HG03432 (cell line): Measurements from ENCODE around the gene WNT9B.
"Not testable (repeated sequence)": the region's sequence is repeated elsewhere in the genome, so short reads cannot be mapped to it uniquely, and the experiment has no call there.

Experiments
- ATAC-seq: cut with Tn5 transposase; IDR thresholded peaks from one replicate; pipeline ENCODE4 v1.9.1; 2021; ENCODE audit warnings: mild to moderate bottlenecking, moderate library complexity; ENCODE audit not compliant: unreplicated experiment

Gene WNT9B

GRCh38 chr17:46821482-46822387 is 29.6 kb upstream of the WNT9B start:
- no peak for ATAC-seq

DNA sequence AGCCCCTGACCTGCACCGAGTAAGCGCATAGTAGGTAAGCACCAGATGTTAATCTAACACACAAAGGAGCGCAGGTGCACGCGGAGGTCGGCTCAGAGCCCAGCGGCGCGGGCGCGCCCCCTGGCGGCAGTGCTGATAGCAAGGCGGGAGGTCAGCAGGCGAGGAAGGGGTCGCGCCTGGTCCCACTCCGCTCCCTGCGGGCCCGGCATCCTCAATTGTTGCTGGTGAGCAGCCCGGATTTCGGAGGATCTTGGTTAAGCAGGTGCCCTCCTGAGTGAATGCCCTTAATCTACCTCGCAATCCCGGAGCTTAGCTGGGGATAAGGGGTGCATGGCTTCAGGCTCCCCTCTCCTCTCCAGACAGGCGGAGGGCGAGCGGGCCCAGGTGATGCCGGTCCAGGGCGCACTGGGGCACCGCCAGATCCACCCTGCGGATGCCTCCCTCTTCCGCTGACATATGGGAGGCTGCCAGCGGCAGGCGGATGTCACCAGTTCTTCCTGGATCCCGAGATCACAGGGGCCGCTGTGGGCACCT is 28.9 kb upstream of the WNT9B start:
- ATAC-seq, result no peak

- no peak for ATAC-seq
Observed at GRCh38 chr17:46823657-46824056, 27.7 kb upstream of the WNT9B start.

GRCh38 chr17:46826116-46826515 is 25.3 kb upstream of the WNT9B start:
- no peak for ATAC-seq

DNA sequence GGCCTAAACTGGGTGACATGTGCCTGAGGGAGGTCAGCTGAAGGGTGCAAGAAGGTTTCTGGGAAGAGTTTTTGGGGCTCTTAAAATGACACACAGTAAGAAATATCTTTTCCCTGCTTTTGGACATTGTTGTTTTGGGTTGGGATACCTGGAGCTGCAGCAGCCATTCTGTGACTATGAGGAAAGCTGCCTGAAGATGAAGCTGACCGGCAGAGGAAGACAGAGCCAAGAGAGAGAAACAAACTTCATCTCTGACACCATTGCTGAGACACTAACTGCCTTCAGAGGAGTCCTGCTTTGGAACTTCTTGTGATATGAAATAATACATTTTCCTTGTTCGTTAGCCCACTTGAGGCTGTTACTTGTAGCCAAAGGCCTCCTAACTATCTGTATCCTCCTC is 24.1 kb upstream of the WNT9B start:
- ATAC-seq, result no peak

GRCh38 chr17:46831573-46832330 is 19.6 kb upstream of the WNT9B start:
- ATAC-seq, result no peak

GRCh38 chr17:46832331-46832821 is 19.0 kb upstream of the WNT9B start:
- ATAC-seq, result no peak

DNA sequence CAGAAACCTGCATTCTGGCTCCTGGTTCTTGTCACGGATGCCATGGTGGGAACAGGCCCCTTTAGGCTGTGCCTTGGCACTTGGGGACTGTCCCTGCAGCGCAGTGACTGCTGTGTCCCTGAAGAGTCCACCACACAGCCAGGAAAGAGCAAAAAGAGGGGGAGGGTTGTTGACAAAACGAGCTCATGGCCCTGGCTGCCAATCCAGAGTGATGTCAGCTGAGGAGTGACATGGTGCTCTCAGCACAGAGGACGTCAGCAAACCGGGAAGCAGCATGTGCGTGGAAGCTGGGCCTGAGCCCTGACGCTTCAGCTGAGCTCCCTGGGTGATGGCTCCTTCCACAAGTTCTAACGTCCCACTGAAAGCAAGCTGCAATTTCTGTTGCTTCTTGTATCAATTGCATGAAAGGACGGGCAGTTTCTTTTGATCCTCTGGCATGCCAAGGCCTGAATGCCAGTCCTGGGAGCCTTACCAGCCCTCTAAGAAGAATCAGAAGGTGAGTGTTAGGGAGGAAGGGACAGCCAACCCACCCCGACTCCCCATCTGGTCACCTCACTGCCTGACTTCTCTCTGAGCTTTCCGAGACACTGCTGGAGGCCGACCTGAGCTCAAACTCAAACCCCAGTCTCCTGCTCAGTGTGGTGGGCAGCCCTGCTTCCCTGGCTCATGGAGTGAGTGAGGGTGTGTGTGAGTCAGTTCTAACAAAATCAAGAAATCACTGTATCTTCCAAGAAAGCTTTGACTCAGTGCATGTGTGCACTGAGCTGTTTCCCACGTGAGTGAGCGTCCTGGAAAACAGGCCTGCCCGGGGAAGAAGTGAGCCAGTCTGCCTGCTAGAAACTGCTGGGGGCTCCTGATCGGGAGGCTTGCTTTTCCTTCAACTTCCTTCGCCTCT is 18.2 kb upstream of the WNT9B start:
- no peak for ATAC-seq

GRCh38 chr17:46833840-46834208 is 17.6 kb upstream of the WNT9B start:
- no peak for ATAC-seq

DNA sequence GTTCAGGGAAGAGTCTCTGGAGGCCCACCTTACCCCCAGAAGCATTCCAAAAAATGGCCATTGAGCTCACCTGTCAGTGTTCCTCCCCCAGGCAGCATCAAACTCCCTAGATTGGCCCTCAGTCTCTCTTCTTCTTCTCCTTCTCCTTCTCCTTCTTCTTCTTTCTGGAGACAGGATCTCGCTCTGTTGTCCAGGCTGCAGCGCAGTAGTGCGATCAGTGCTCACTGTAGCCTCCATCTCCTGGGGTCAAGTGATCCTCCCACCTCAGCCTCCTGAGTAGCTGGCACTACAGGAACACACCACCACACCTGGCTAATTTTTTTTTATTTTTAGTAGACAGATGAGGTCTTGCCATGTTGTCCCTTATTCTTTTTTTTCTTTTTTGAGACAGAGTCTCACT is 16.5 kb upstream of the WNT9B start:
- no peak for ATAC-seq

- no peak for ATAC-seq
Observed at GRCh38 chr17:46836500-46836899, 14.9 kb upstream of the WNT9B start.

DNA sequence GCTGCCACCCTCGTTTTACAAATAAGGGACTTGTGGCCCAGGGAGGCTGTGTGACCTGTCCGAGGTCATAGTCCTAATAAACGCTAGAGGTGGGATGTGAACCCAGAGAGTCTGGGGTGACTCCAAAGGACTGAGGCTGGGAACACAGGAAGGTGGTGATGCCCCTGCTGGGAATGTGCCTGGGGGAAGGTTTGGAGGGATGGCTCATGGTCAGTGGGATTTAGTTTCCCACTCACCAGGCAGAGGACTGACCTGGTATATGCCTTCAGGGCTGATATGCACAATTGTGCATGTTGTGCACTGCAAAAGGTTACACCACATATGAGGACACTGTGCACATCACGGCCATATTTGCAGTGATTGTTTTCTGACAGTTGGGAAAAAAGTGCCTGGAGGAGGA is 13.9 kb upstream of the WNT9B start:
- no peak for ATAC-seq

DNA sequence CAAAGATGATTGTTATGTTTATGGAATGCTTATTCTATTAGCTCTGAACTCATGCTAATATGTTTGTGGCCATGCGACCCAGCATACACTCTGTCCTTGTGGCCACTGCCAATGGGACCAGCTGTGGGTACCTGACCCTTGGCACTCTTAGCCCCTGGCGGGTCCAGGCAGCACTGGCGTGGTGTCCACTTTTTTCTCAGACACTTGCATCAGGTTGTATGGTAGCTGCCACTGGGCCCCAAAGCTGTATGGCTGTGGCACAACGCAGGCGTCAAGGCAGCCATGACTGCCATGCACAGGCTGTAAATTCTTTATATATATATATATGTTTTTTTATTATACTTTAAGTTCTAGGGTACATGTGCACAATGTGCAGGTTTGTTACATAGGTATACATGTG is 12.2 kb upstream of the WNT9B start:
- no peak for ATAC-seq

DNA sequence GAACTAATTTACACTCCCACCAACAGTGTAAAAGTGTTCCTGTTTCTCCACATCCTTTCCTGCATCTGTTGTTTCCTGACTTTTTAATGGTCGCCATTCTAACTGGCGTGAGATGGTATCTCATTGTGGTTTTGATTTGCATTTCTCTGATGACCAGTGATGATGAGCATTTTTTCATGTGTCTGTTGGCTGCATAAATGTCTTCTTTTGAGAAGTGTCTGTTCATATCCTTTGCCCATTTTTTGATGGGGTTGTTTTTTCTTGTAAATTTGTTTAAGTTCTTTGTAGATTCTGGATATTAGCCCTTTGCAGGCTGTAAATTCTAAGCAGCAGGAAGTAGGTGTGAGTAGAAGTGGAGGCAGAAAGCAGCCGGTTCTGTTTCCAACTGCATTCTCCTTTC is 10.8 kb upstream of the WNT9B start:
- ATAC-seq, result not testable (repeated sequence)

DNA sequence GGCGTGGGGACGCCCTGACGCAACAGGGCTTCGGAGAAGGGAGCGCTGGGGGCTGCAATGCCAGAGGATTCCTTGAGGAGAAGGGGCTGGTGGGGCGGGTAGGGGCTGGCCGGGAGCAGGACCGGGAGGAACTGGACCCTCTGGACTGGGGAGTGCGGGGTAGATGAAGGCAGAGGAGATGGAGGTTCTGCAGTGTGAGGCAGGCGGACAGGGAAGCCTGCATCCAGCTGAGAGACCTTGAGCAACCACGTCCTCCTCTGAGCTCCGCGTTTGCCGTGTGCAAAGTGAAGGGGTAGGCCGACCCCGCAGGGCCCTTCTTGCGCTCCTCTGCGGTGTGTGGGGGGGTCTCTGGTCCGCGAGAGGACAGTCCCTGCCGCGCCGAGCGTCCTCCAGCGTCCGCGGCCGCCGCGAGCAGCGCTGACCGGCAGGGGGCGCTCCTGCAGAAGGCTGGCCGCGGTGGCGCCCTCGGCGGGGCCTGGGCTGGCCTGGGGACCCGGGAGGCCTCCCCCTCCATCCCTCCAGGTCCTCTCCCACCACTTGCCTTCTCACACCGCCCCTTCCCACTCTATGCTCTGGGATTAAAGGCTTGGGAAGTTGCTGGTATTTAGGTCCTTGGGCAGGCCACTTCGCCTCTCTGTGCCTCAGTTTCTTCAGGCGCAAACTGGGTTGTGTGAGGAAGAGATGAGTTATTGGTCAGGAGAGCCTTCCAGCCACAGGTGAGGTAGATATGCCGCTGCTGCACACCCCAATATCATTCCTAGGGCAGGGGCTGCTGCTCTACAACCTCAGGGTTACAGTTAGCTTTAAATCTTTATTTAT is 9.6 kb upstream of the WNT9B start:
- ATAC-seq, result no peak

DNA sequence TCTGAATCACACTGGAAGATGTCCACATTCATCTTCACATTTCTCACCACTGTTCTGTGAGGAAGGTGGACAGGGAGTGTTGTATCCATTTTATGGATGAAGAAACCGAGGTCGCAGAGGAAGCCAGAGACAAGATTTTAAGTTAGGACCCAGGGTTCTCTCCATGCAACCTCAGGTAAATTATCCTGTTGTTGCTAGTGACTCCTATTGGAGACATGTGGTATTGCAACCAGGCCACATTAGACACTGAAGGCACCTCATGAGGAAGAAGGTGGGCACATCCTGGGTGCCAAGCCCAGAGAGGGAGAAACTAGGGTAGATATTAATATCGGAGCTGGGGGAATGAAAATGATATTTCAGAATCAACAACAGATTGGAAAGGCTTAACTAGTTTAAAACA is 8.5 kb upstream of the WNT9B start:
- ATAC-seq, result no peak

DNA sequence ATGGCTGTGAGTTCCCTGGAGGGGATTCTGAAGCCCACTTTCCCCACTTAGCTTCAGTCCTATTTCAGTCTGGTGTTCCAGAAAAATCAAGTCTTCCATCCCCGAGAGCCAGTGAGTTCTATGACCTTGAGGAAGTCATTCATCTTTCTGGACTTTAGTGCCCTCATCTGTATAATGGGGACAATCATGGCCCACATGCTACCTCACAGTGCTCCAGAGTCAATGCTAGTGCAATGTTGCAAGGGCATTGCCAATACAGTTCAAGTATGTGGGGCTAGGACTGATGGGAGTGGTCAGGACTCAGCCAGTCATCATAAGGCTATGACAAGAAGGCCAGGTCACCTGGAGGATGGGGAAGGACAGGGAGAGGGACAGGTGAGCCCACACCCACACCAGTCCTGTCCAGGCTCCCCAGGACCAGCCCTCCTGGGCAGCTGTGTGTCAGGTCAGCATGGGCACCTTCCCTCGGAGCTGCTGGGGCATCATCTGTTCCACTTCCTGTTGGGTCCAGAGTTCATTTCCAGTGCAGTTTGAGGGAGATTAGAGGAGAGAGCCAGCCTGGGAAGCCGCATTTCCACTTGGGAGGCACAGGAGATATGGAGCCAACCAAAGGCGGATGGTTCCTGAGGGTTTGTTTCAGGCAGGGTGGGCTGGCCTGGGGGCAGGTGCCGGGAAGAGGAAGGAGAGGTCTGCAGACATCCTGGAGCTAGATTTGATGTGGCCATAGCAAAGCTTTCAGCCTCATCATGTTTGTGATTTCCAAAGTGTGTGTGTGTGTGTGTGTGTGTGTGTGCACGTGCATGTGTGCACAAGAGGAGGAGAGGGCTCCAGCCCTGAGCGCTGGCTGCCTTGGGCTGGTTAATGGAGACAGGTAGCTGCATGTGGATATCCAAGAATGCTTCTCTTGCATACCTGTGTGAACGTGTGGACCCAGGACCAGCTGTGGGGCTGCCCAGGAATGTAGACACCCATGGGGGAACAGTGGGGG is 3.9 kb upstream of the WNT9B start:
- no peak for ATAC-seq

GRCh38 chr17:46848534-46848933 is 2.8 kb upstream of the WNT9B start:
- no peak for ATAC-seq

GRCh38 chr17:46850688-46851028 is 725 bp upstream of the WNT9B start:
- ATAC-seq, result no peak
